NT2/D1 (cell line): Measurements from ENCODE around the gene HIRA.
"Not testable (repeated sequence)": the region's sequence is repeated elsewhere in the genome, so short reads cannot be mapped to it uniquely, and the experiment has no call there.

Experiments
- SUZ12 ChIP-seq: IDR thresholded peaks from 2 replicates; pipeline ENCODE4 v1.6.1; 2011; ENCODE audit not compliant: insufficient read length, insufficient read depth; ENCODE audit errors: extremely low read depth
- YY1 ChIP-seq: IDR thresholded peaks from 2 replicates; pipeline ENCODE4 v1.6.1; 2011; ENCODE audit not compliant: insufficient read length, insufficient read depth
- ZNF274 ChIP-seq: IDR thresholded peaks from 2 replicates; pipeline ENCODE4 v1.6.1; 2011; ENCODE audit warnings: mild to moderate bottlenecking, low read depth, low read length

DNA sequence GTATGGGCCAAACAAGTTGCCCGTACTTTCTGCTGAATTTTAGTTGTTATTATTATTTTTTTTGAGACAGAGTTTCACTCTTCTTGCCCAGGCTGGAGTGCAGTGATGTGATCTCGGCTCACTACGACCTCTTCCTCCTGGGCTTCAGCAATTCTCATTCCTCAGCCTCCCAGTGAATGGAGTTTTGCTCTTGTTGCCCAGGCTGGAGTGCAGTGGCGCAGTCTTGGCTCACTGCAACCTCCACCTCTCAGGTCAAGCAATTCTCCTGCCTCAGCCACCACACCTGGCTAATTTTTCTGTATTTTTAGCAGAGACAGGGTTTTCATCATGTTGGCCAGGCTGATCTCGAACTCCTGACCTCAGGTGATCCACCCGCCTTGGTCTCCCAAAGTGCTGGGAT is 125.0 kb downstream of the HIRA start:
- TF ChIP-seq ZNF274, YY1, SUZ12: not testable (repeated sequence)
